ENCODE data around the gene COLEC12. TPM values are rescaled to one million over a fixed set of nuclear protein-coding genes. Genes with fewer than 3 reads are reported as not detected.

Gene COLEC12
- polyA plus RNA-seq, 1 donor (not counting 4 experiments of a cell fraction or from before 2014, with no cell fraction given) = not detected

DNA sequence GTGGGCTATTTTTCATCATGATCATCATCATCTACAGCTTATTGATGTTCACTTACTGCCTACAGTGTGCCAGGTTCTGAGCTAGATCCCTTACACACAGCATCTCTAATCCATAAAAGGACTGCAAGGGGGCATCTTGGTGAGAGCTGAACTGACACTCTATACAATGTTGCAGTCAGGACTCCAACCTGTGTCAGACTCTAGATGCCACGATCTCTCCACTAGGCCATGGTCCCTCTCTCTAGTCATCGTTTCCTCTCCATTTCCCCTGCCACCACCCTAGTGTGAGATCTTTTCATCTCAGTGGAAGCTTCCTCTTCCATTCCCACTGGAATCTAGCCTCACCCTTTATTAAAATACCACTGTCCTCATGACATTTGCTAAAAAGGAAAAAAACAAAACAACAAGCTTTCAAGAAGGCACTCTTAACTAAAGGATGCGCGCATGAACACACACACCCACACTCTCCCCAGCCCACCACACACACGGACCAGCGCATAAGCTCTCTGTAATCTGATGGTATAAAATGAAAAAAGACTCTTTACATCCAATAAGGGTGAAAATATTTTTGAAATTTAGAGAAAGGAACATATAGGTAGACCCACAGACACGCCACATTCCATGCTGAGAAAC is 139.3 kb downstream of the COLEC12 start:
- no peaks in the 10 kb centered on the region for H3K9me1 ChIP-seq (ENCODE audit: control insufficient read depth, extremely low read depth, insufficient read depth, low read length)
- no peak overlapping the region for H3K9ac ChIP-seq (ENCODE audit: control insufficient read depth, extremely low read depth, insufficient read depth, low read length)
- DNase-seq (ENCODE audit: low read depth, low spot score) = no peak
- H3K4me2 ChIP-seq (ENCODE audit: control insufficient read depth, extremely low read depth, insufficient read depth, low read depth, low read length) = no peak overlapping the region
- dilution Hi-C loops (cut with MboI; ENCODE audit: extremely low pct_ligation_motif_present, low sequenced_read_pairs) = no loop called here
- no peak for FAIRE-seq
- TF ChIP-seq EZH2 (IDR thresholded peaks at IDR 0.05; ENCODE audit: low read length) (no peak), CTCF (optimal IDR thresholded peaks at IDR 0.05 in 1 of 3, IDR thresholded peaks at IDR 0.05 in 1 of 3, conservative IDR thresholded peaks at IDR 0.05 in 1 of 3; ENCODE audit: extremely low read depth in 1 of 3, insufficient read depth in 2 of 3, low read length in 3 of 3) (no peak)
- no peak overlapping the region for H3K27ac ChIP-seq (ENCODE audit: control insufficient read depth, insufficient read depth, low read length)
- H4K20me1 ChIP-seq (ENCODE audit: control insufficient read depth, extremely low read depth, insufficient read depth, low read length) = no peaks in the 10 kb centered on the region
- no peaks in the 10 kb centered on the region for H3K27me3 ChIP-seq (ENCODE audit: control insufficient read depth, extremely low read depth, insufficient read depth, low read length)
- H2AFZ ChIP-seq (ENCODE audit: control insufficient read depth, low read length) = no peak overlapping the region
- H3K36me3 ChIP-seq (ENCODE audit: control insufficient read depth in 2 of 2, extremely low read depth in 1 of 2, insufficient read depth in 2 of 2, low read length in 2 of 2) = no peaks in the 10 kb centered on the region
- H3K79me2 ChIP-seq (ENCODE audit: control insufficient read depth, insufficient read depth, low read length) = no peaks in the 10 kb centered on the region
- no peaks in the 10 kb centered on the region for H3K4me1 ChIP-seq (ENCODE audit: control insufficient read depth, extremely low read depth, insufficient read depth, low read length)
- H3K9me3 ChIP-seq (ENCODE audit: control insufficient read depth, low read depth, low read length) = no peaks in the 10 kb centered on the region
- H3K4me3 ChIP-seq (ENCODE audit: control insufficient read depth in 2 of 3, extremely low read depth in 1 of 3, insufficient read depth in 2 of 3, low read depth in 1 of 3, low read length in 3 of 3) = no peak overlapping the region

DNA sequence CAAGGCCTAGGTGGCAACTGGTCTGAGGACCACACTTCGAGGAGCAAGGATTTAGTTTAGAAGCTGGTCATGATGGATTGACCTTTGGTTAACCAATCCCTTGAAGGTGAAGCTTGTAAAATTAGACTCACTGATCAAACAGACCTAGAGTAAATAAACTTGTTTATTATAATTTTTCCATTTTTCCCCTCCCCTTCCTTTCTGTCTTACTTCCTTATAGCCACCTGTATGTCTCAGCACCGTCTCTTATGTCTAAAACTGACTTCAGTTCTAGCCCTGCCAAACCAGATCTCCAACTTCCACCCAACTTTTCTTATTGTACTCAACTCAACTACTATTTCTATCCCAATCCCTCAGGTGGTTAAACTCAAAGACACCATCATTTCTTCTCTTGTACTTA is 139.8 kb downstream of the COLEC12 start:
- H4K20me1 ChIP-seq (ENCODE audit: control insufficient read depth, extremely low read depth, insufficient read depth, low read length) = no peaks in the 10 kb centered on the region
- H3K4me3 ChIP-seq (ENCODE audit: control insufficient read depth in 2 of 3, extremely low read depth in 1 of 3, insufficient read depth in 2 of 3, low read depth in 1 of 3, low read length in 3 of 3) = no peak overlapping the region
- no peaks in the 10 kb centered on the region for H3K79me2 ChIP-seq (ENCODE audit: control insufficient read depth, insufficient read depth, low read length)
- H3K4me1 ChIP-seq (ENCODE audit: control insufficient read depth, extremely low read depth, insufficient read depth, low read length) = no peaks in the 10 kb centered on the region
- no peaks in the 10 kb centered on the region for H3K36me3 ChIP-seq (ENCODE audit: control insufficient read depth in 2 of 2, extremely low read depth in 1 of 2, insufficient read depth in 2 of 2, low read length in 2 of 2)
- dilution Hi-C loops (cut with MboI; ENCODE audit: extremely low pct_ligation_motif_present, low sequenced_read_pairs) = no loop called here
- no peak overlapping the region for H3K9ac ChIP-seq (ENCODE audit: control insufficient read depth, extremely low read depth, insufficient read depth, low read length)
- no peaks in the 10 kb centered on the region for H3K9me1 ChIP-seq (ENCODE audit: control insufficient read depth, extremely low read depth, insufficient read depth, low read length)
- H3K9me3 ChIP-seq (ENCODE audit: control insufficient read depth, low read depth, low read length) = no peaks in the 10 kb centered on the region
- no peak overlapping the region for H2AFZ ChIP-seq (ENCODE audit: control insufficient read depth, low read length)
- FAIRE-seq = no peak
- no peak for DNase-seq (ENCODE audit: low read depth, low spot score)
- H3K27me3 ChIP-seq (ENCODE audit: control insufficient read depth, extremely low read depth, insufficient read depth, low read length) = no peaks in the 10 kb centered on the region
- no peak overlapping the region for H3K27ac ChIP-seq (ENCODE audit: control insufficient read depth, insufficient read depth, low read length)
- no peak overlapping the region for H3K4me2 ChIP-seq (ENCODE audit: control insufficient read depth, extremely low read depth, insufficient read depth, low read depth, low read length)
- TF ChIP-seq CTCF (optimal IDR thresholded peaks at IDR 0.05 in 1 of 3, IDR thresholded peaks at IDR 0.05 in 1 of 3, conservative IDR thresholded peaks at IDR 0.05 in 1 of 3; ENCODE audit: extremely low read depth in 1 of 3, insufficient read depth in 2 of 3, low read length in 3 of 3) (no peak), EZH2 (IDR thresholded peaks at IDR 0.05; ENCODE audit: low read length) (no peak)

Measured in keratinocyte (primary cell).